Right lobe of liver (tissue), 6 donors: ENCODE results near the gene GPC6. TPM values are rescaled to one million over a fixed set of nuclear protein-coding genes. Genes with fewer than 3 reads are reported as not detected.

Source experiments
- ATAC-seq, 4 donors: fragments of 200-7000 bp; cut with Tn5 transposase; one replicate each; pipeline ENCODE4 v1.9.1; 2020; ENCODE audit warnings: mild to moderate bottlenecking in 4 of 4, moderate library complexity in 4 of 4
- DNase-seq, 3 donors: peaks; one replicate each; pipeline ENCODE4 v3.0.0-alpha.2; 2020
- H3K27ac ChIP-seq, 3 donors: fragments of 200-600 bp; one replicate each; pipeline ENCODE4 v1.8.0; 2022
- H3K27me3 ChIP-seq, 2 donors: fragments of 200-600 bp; one replicate each; pipeline ENCODE4 v1.8.0; 2022
- H3K36me3 ChIP-seq, 4 donors: fragments of 200-600 bp; sonication (generic) in 1 of 4; one replicate each; pipeline versions ENCODE4 v1.5.1 to v1.8.0; 2017 to 2022; ENCODE audit warnings: control low read depth in 1 of 4
- H3K4me1 ChIP-seq, 4 donors: fragments of 200-600 bp; sonication (generic) in 1 of 4; one replicate each; pipeline versions ENCODE4 v1.5.1 to v1.8.0; 2017 to 2022; ENCODE audit warnings: control low read depth in 1 of 4
- H3K4me3 ChIP-seq, 3 donors: fragments of 200-600 bp; one replicate each; pipeline ENCODE4 v1.8.0; 2022
- H3K9me3 ChIP-seq, 4 donors: fragments of 200-600 bp; sonication (generic) in 1 of 4; one replicate each; pipeline versions ENCODE4 v1.5.1 to v1.8.0; 2017 to 2022; ENCODE audit warnings: control low read depth in 1 of 4
- POLR2A ChIP-seq: fragments of 450-650 bp; IDR thresholded peaks from one replicate; pipeline ENCODE4 v1.6.1; 2017; ENCODE audit warnings: antibody characterized with exemption, mild to moderate bottlenecking
- WGBS: methylation state at CpG from one replicate; pipeline ENCODE4 v1.1.6; 2018; ENCODE audit warnings: low coverage, low lambda C conversion rate; ENCODE audit not compliant: insufficient coverage; ENCODE audit errors: missing lambda C conversion rate; 5-methylcytosine and 5-hydroxymethylcytosine counted together
- intact Hi-C, 2 donors: fragments of 100-400 bp; cut with DNase I; formaldehyde crosslinking; loops; one replicate each; pipeline versions ENCODE4 v1.11.2 to v1.14.1; 2022
- total RNA-seq, 6 experiments: library from RNA; depleted of rRNA in 2 of 6; stranded (reverse); fragments of >200 nt in 2 of 6; fragmentation: NEBNext Ultra II Directional in 3 of 6; extraction: Animal tissue kit (Norgen Biotek cat#: 25700) in 3 of 6; gene quantifications; one replicate each; pipeline versions ENCODE4 v1.1.0 to v1.2.4, GENCODE V29; 2016 to 2023
- TF ChIP-seq, protein P1 (sequence below), 4 donors: fragments of 200-600 bp in 3 of 4; fragments of 450-650 bp in 1 of 4; IDR thresholded peaks; one replicate each; pipeline versions ENCODE4 v1.5.1 to v1.8.0; 2016 to 2022; ENCODE audit warnings: antibody characterized with exemption in 4 of 4, mild to moderate bottlenecking in 2 of 4
- donor health status: DM: no; HTN: yes; CAD: no.
- donor health status: DM: no; HTN: no; CAD: no.
- donor health status: DM: no; HTN: no; CAD: no.
- donor health status: DM: no; HTN: yes; CAD: no.
- donor health status: DM: no; HTN: yes; CAD: no.

Gene GPC6
- total RNA-seq, 6 experiments from 2014 or later: 18.6 to 30.1 (median 20.2) TPM

DNA sequence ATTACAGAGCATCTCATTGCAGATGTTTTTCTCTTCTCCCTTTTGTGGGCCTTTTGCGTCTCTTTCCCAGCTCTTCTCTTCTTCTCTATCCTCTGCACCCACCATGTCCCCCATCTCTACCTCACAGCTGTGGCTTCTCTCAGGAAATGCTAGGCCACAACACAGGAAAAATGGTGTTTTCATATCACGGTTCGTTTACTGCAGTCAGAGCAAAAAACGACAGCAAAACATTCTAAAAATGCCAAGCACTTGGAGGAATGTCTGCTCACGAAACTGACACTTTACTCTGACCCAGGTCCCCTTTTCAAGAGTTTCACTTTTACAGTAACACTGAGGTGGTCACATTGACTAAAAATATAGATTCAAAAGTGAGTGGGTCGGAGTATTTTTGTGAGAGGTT, 1100.7 kb downstream of the GPC6 start:
- no peaks in the 10 kb centered on the region for H3K27me3 ChIP-seq
- WGBS: 34% methylated on average over 5 of the region's 6 CpGs
- TF ChIP-seq, protein P1, sequence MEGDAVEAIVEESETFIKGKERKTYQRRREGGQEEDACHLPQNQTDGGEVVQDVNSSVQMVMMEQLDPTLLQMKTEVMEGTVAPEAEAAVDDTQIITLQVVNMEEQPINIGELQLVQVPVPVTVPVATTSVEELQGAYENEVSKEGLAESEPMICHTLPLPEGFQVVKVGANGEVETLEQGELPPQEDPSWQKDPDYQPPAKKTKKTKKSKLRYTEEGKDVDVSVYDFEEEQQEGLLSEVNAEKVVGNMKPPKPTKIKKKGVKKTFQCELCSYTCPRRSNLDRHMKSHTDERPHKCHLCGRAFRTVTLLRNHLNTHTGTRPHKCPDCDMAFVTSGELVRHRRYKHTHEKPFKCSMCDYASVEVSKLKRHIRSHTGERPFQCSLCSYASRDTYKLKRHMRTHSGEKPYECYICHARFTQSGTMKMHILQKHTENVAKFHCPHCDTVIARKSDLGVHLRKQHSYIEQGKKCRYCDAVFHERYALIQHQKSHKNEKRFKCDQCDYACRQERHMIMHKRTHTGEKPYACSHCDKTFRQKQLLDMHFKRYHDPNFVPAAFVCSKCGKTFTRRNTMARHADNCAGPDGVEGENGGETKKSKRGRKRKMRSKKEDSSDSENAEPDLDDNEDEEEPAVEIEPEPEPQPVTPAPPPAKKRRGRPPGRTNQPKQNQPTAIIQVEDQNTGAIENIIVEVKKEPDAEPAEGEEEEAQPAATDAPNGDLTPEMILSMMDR (IDR thresholded peaks at IDR 0.05): no peak
- TF ChIP-seq POLR2A: no peak
- peaks cover 0 to 21% (median 7%) of the 10 kb centered on the region in 4 donors for H3K4me1 ChIP-seq
- ATAC-seq (no peak), DNase-seq (no peak)
- H3K4me3 ChIP-seq: no peak overlapping the region
- H3K36me3 ChIP-seq: no peaks in the 10 kb centered on the region
- no peaks in the 10 kb centered on the region for H3K9me3 ChIP-seq
- no peak overlapping the region for H3K27ac ChIP-seq
- intact Hi-C loops: no loop called here

- no peak for TF ChIP-seq POLR2A
- TF ChIP-seq, protein P1 (IDR thresholded peaks at IDR 0.05): no peak
- ATAC-seq (no peak), DNase-seq (no peak)
- Histone ChIP-seq H3K4me3 (no peak overlapping the region), H3K9me3 (no peaks in the 10 kb centered on the region), H3K36me3 (no peaks in the 10 kb centered on the region), H3K27me3 (no peaks in the 10 kb centered on the region), H3K4me1 (peaks cover 0 to 21% (median 7%) of the 10 kb centered on the region in 4 donors), H3K27ac (no peak overlapping the region)
- intact Hi-C loops: no loop called here
- 93% methylated on average over 7 of the region's 13 CpGs for WGBS
Observed at GRCh38 chr13:94328381-94329041, 1101.9 kb downstream of the GPC6 start.

- Histone ChIP-seq H3K4me1 (peaks cover 0 to 21% (median 7%) of the 10 kb centered on the region in 4 donors), H3K4me3 (no peak overlapping the region), H3K27ac (peak overlapping the region in 2 of 3 donors; percentile 1 to 38), H3K9me3 (no peaks in the 10 kb centered on the region), H3K36me3 (no peaks in the 10 kb centered on the region), H3K27me3 (no peaks in the 10 kb centered on the region)
- TF ChIP-seq POLR2A: no peak
- TF ChIP-seq, protein P1 (IDR thresholded peaks at IDR 0.05): no peak
- DNase-seq (no peak), ATAC-seq (peak; percentile 38 to 73 (median 56))
- intact Hi-C loops: no loop called here
- 44% methylated on average over 7 of the region's 7 CpGs for WGBS
Observed at GRCh38 chr13:94329277-94329676, 1102.7 kb downstream of the GPC6 start.

- ATAC-seq: peak; percentile 83 to 86 (median 85)
Observed at GRCh38 chr13:94329754-94330551, 1103.3 kb downstream of the GPC6 start.

More at GRCh38 chr13:94329754-94330551, 1103.3 kb downstream of the GPC6 start:
- Histone ChIP-seq H3K27me3 (no peaks in the 10 kb centered on the region), H3K36me3 (no peaks in the 10 kb centered on the region), H3K4me1 (peaks cover 0 to 21% (median 7%) of the 10 kb centered on the region in 4 donors), H3K4me3 (no peak overlapping the region), H3K9me3 (no peaks in the 10 kb centered on the region), H3K27ac (peak overlapping the region; percentile 1 to 38 (median 4))
- intact Hi-C loops: no loop called here
- TF ChIP-seq, protein P1 (IDR thresholded peaks at IDR 0.05): no peak
- TF ChIP-seq POLR2A: no peak
- DNase-seq: peak in 2 of 3 donors; percentile 57 to 77
- WGBS: 18% methylated on average over 7 of the region's 7 CpGs
